Psoas muscle (tissue), 8 donors: ENCODE data around the gene ASB5. TPM values are rescaled to one million over a fixed set of nuclear protein-coding genes. Genes with fewer than 3 reads are reported as not detected.

Source experiments
- ATAC-seq, 4 donors: fragments of 200-7000 bp; cut with Tn5 transposase; one replicate each; pipeline ENCODE4 v1.9.1; 2020; ENCODE audit warnings: moderate library complexity in 3 of 4, mild to moderate bottlenecking in 2 of 4
- DNase-seq, 2 donors: peaks; one replicate each; pipeline ENCODE4 v3.0.0-alpha.2; 2020
- H3K27ac ChIP-seq: fragments of 200-600 bp; one replicate; pipeline ENCODE4 v1.8.0; 2022
- H3K27me3 ChIP-seq, 3 donors: fragments of 200-600 bp in 1 of 3; one replicate each; pipeline versions ENCODE4 v1.6.1 to v1.8.0; 2013 to 2022; ENCODE audit warnings: low read length in 2 of 3, mild to moderate bottlenecking in 2 of 3, moderate library complexity in 1 of 3; ENCODE audit not compliant: insufficient read depth in 3 of 3
- H3K36me3 ChIP-seq, 2 donors: fragments of 200-600 bp in 1 of 2; one replicate each; pipeline versions ENCODE4 v1.6.1 to v1.8.0; 2013 to 2022; ENCODE audit warnings: low read depth in 1 of 2, mild to moderate bottlenecking in 1 of 2, moderate library complexity in 1 of 2; ENCODE audit not compliant: insufficient read depth in 1 of 2
- H3K4me1 ChIP-seq: fragments of 200-600 bp; one replicate; pipeline ENCODE4 v1.8.0; 2022
- H3K4me3 ChIP-seq: fragments of 200-600 bp; one replicate; pipeline ENCODE4 v1.8.0; 2022; ENCODE audit warnings: mild to moderate bottlenecking
- H3K9me3 ChIP-seq: fragments of 200-600 bp; one replicate; pipeline ENCODE4 v1.8.0; 2022
- WGBS, 3 donors: extraction: QIAGEN DNeasy Blood & Tissue Kit; methylation state at CpG; one replicate each; pipeline versions ENCODE4 v1.1.6 to v1.1.7; 2013; 5-methylcytosine and 5-hydroxymethylcytosine counted together
- intact Hi-C, 2 donors: fragments of 100-400 bp; cut with DNase I; formaldehyde crosslinking; loops; one replicate each; pipeline versions ENCODE4 v1.11.0 to v1.14.2; 2022
- polyA plus RNA-seq, 3 donors: library from polyadenylated mRNA; stranded (reverse); fragments of 200-250 nt; gene quantifications; one replicate each; pipeline ENCODE4 v1.2.3, GENCODE V29; 2013
- total RNA-seq, 4 donors: library from RNA; stranded (reverse); fragmentation: NEBNext Ultra II Directional in 2 of 4; extraction: Animal tissue kit (Norgen Biotek cat#: 25700) in 2 of 4; gene quantifications; one replicate each; pipeline versions ENCODE4 v1.2.1 to v1.2.4, GENCODE V29; 2021 to 2023
- TF ChIP-seq, protein P1 (sequence below): fragments of 200-600 bp; IDR thresholded peaks from one replicate; pipeline ENCODE4 v1.8.0; 2022; ENCODE audit warnings: antibody characterized with exemption
- donor health status: healthy with polysubstance abuse.
- donor health status: DM: no; HTN: no; CAD: no; lungs with moderate emphysema.
- donor health status: Bipolar disorder and iron deficiency.
- donor health status: healthy.
- donor health status: DM: yes; HTN: yes; CAD: no.
- donor health status: DM: no; HTN: no; CAD: no.
- donor health status: DM: no; HTN: no; CAD: no.
- donor health status: DM: yes; HTN: yes; CAD: no.

ASB5 gene
- total and polyA plus RNA-seq, 7 donors = 247 to 1,213 (median 570) TPM

DNA sequence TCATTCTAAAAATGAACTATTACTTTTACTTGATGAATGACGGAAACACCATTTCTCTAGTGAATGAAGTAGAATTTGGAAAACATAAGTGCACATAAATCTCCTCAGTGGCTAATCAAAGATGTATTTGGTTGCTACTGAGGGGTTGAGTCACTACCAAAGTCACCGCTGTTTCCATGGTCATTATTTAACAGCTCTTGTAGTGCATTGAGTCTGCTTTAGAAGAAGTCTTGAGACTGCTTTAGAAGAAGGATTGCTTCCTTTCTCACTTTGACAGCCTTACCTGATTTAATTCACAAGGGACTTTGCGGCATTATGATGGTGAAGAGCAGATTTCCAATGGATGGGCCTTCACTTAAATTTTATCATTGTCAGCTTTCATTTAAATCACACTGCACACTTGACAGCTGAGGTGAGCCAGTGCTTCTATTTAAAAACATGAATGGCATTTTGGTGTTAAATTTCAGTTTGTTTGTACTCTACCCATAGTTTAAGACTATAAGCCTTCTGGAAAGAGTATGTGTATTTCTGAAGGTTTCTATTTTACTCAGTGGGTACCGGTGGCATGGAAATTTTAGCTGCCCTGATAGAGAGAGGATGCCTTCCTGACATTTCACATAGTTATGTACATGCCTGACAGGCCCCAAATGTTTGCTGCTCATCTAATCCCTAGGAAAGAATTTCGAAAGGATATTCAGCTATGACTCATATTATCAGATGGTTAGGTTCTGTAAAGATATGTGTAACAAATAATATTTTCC lies 9.5 kb downstream of the ASB5 start:
- intact Hi-C loops = loop anchor here in 1 of 2 donors (5.0 kb wide), 1 partner anchor 37 kb away; no protein-coding TSS in a partner anchor
- TF ChIP-seq, protein P1, sequence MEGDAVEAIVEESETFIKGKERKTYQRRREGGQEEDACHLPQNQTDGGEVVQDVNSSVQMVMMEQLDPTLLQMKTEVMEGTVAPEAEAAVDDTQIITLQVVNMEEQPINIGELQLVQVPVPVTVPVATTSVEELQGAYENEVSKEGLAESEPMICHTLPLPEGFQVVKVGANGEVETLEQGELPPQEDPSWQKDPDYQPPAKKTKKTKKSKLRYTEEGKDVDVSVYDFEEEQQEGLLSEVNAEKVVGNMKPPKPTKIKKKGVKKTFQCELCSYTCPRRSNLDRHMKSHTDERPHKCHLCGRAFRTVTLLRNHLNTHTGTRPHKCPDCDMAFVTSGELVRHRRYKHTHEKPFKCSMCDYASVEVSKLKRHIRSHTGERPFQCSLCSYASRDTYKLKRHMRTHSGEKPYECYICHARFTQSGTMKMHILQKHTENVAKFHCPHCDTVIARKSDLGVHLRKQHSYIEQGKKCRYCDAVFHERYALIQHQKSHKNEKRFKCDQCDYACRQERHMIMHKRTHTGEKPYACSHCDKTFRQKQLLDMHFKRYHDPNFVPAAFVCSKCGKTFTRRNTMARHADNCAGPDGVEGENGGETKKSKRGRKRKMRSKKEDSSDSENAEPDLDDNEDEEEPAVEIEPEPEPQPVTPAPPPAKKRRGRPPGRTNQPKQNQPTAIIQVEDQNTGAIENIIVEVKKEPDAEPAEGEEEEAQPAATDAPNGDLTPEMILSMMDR = no peak
- Histone ChIP-seq H3K4me3 (peak overlapping the region; percentile 70), H3K9me3 (no peaks in the 10 kb centered on the region), H3K36me3 (peaks cover 0 to 78% of the 10 kb centered on the region in 2 donors), H3K27ac (peak overlapping the region; percentile 94), H3K27me3 (no peaks in the 10 kb centered on the region), H3K4me1 (peaks cover 61% of the 10 kb centered on the region)
- DNase-seq (no peak), ATAC-seq (peak; percentile 53 to 80 (median 76))
- WGBS, 3 donors = 20 to 49% (median 40%) methylated on average over 5 of the region's 5 CpGs

DNA sequence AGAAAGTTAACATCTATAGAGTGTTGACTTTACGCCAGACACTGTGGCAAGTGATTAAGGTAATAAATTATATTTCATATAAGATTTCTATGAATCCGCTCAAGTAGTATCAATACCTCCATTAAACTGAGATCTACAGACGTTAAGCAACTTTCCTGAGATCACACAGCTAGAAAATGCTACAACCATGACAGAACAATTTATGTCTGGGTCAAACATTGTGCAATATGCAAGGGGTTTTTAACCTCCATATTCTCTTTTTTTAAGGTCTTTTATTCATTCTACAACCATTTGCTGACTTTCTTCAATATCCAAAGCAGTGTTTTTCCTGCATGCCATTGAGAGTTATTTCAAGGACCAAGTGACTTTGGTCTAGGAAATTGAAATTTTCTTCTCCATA lies 10.9 kb downstream of the ASB5 start:
- no peak for DNase-seq
- peaks cover 0 to 73% of the 10 kb centered on the region in 2 donors for H3K36me3 ChIP-seq
- H3K4me3 ChIP-seq = peak overlapping the region; percentile 70
- ATAC-seq = no peak
- intact Hi-C loops = no loop called here
- peaks cover 61% of the 10 kb centered on the region for H3K4me1 ChIP-seq
- peak overlapping the region; percentile 94 for H3K27ac ChIP-seq
- no peaks in the 10 kb centered on the region for H3K27me3 ChIP-seq
- no peaks in the 10 kb centered on the region for H3K9me3 ChIP-seq
- WGBS, 3 donors = 42 to 67% (median 53%) methylated on average over 3 of the region's 3 CpGs
- TF ChIP-seq, protein P1 = no peak

DNA sequence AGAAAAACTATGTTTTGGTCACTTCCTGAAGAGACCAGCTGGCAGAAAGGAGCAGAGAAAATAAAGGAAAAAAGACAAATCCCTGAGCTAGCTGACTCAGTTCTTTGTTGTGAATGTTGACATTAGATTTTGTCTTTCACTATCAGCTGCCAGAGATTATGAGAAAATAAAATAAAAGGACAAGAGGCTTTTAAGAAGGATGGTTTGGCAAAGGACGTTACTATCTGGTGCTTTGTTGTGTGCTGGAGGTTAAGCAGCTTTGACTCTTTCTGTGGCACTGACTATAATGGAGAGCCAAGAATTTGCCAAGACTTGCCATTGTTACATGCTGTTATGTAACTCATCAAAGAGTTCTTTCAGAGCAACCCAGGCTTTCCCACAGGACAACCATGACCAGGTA lies 12.1 kb downstream of the ASB5 start:
- H3K9me3 ChIP-seq = no peaks in the 10 kb centered on the region
- H3K4me1 ChIP-seq = peaks cover 49% of the 10 kb centered on the region
- peak overlapping the region; percentile 70 for H3K4me3 ChIP-seq
- peaks cover 0 to 71% of the 10 kb centered on the region in 2 donors for H3K36me3 ChIP-seq
- no peaks in the 10 kb centered on the region for H3K27me3 ChIP-seq
- peak in 1 of 4 donors; percentile 7 for ATAC-seq
- intact Hi-C loops = no loop called here
- TF ChIP-seq, protein P1 = no peak
- 15 to 50% (median 19%) methylated on average over 1 of the region's 1 CpG for WGBS, 3 donors
- no peak for DNase-seq
- peak overlapping the region; percentile 94 for H3K27ac ChIP-seq

DNA sequence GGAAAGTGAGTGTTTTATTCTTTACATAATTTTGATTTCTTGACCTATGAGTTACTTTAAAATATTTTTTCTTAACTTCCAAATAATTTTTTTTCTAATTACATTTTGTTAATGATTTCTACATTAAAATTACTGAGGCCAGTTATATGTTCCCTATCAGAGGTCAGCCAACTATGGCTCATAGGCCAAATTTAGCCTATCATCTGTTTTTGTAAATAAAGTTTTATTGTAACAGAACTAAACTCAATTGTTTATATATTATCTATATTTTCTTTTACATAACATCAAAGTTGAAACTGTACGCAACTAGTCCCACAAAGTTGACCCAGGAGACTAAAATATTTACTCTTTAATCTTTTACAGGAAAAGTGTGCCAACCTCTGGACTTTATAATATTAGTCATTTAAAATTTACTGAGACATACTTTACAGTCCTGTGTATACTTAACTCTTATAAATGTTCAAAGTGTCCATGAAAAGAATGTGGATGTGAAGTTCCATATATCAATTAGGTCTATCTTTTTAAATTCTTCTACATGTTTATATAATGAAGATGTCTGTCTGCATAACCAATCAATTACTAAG lies 26.2 kb downstream of the ASB5 start:
- peaks cover 12% of the 10 kb centered on the region for H3K4me1 ChIP-seq
- H3K27me3 ChIP-seq = no peaks in the 10 kb centered on the region
- WGBS, 3 donors = 90 to 100% (median 96%) methylated on average over 1 of the region's 1 CpG
- H3K27ac ChIP-seq = peak overlapping the region; percentile 95
- peak overlapping the region; percentile 6 for H3K4me3 ChIP-seq
- intact Hi-C loops = no loop called here
- ATAC-seq (no peak), DNase-seq (no peak)
- H3K36me3 ChIP-seq = peaks cover 0 to 31% of the 10 kb centered on the region in 2 donors
- TF ChIP-seq, protein P1 = no peak
- H3K9me3 ChIP-seq = no peaks in the 10 kb centered on the region
